IMR-90 (cell line): Measurements from ENCODE around the gene SOX4. TPM values are rescaled to one million over a fixed set of nuclear protein-coding genes. Genes with fewer than 3 reads are reported as not detected.

Experiments used
- ATAC-seq: fragments of 200-7000 bp; cut with Tn5 transposase; 2 replicates; pipeline ENCODE4 v1.9.1; 2020; ENCODE audit warnings: low read depth, mild to moderate bottlenecking, moderate library complexity
- BruUV-seq: library from RNA; stranded (reverse); fragments of 400-500 nt; replicated peaks from 2 replicates; lab custom pipeline; 2021; lab: Mats Ljungman, UMichigan
- CTCF ChIA-PET: fragments of 300-600 bp; formaldehyde crosslinking; extraction: SDS; loops from one replicate; lab custom pipeline; 2021; ENCODE audit warnings: antibody characterized with exemption; lab: Yijun Ruan, JAX
- POLR2A ChIA-PET: fragments of 300-600 bp; sonication (Branson Sonifier 250); formaldehyde crosslinking; loops from one replicate; lab custom pipeline; 2022; ENCODE audit warnings: antibody characterized with exemption; ENCODE audit not compliant: unreplicated experiment; lab: Charles Lee
- DNase-seq: peaks from one replicate; pipeline ENCODE4 v3.0.0; 2013
- H2AFZ ChIP-seq: replicated peaks from 2 replicates; pipeline ENCODE3; 2013; ENCODE audit warnings: low read length, mild to moderate bottlenecking; ENCODE audit not compliant: poor library complexity
- H2AK5ac ChIP-seq: 2 replicates; pipeline ENCODE4 v1.6.1; 2013; ENCODE audit warnings: low read depth, low read length, inconsistent platforms
- H2AK9ac ChIP-seq: replicated peaks from 2 replicates; pipeline ENCODE3; 2013; ENCODE audit warnings: mild to moderate bottlenecking, low read depth, low read length, moderate library complexity; ENCODE audit not compliant: poor library complexity
- H2BK120ac ChIP-seq: 2 replicates; pipeline ENCODE4 v1.6.1; 2013; ENCODE audit warnings: low read depth, low read length, inconsistent platforms
- H2BK15ac ChIP-seq: 3 replicates; pipeline ENCODE4 v1.6.1; 2013; ENCODE audit warnings: low read depth, low read length, inconsistent platforms
- H2BK20ac ChIP-seq: 2 replicates; pipeline ENCODE4 v1.6.1; 2013; ENCODE audit warnings: low read depth, mild to moderate bottlenecking, inconsistent platforms, low read length, moderate library complexity
- H2BK5ac ChIP-seq: 2 replicates; pipeline ENCODE4 v1.6.1; 2013; ENCODE audit warnings: mild to moderate bottlenecking, low read depth, low read length, inconsistent platforms; ENCODE audit not compliant: poor library complexity, severe bottlenecking
- H3K14ac ChIP-seq: replicated peaks from 2 replicates; pipeline ENCODE4 v1.6.1; 2013; ENCODE audit warnings: low read depth, low read length, inconsistent platforms
- H3K18ac ChIP-seq: 2 replicates; pipeline ENCODE4 v1.6.1; 2013; ENCODE audit warnings: low read depth, low read length, control low read depth
- H3K23ac ChIP-seq: 2 replicates; pipeline ENCODE4 v1.6.1; 2013; ENCODE audit warnings: low read depth, low read length, inconsistent platforms
- H3K27ac ChIP-seq: 2 replicates; pipeline ENCODE4 v1.5.1; 2013; ENCODE audit warnings: mild to moderate bottlenecking, control low read depth, low read length; ENCODE audit not compliant: insufficient read depth
- H3K27me3 ChIP-seq: 2 replicates; pipeline ENCODE4 v1.6.1; 2013; ENCODE audit warnings: low read length; ENCODE audit not compliant: control insufficient read depth, insufficient read depth
- H3K36me3 ChIP-seq: 2 replicates; pipeline ENCODE4 v1.6.1; 2013; ENCODE audit warnings: low read length, mixed read lengths; ENCODE audit not compliant: control insufficient read depth, insufficient read depth
- H3K4ac ChIP-seq: 2 replicates; pipeline ENCODE4 v1.6.1; 2013; ENCODE audit warnings: low read depth, low read length, inconsistent platforms
- H3K4me1 ChIP-seq: 2 replicates; pipeline ENCODE4 v1.6.1; 2013; ENCODE audit warnings: low read length, mixed read lengths; ENCODE audit not compliant: control insufficient read depth, insufficient read depth
- H3K4me2 ChIP-seq: 2 replicates; pipeline ENCODE4 v1.6.1; 2013; ENCODE audit warnings: low read depth, mild to moderate bottlenecking, control low read depth, low read length, moderate library complexity
- H3K4me3 ChIP-seq: 2 replicates; pipeline ENCODE4 v1.5.1; 2013; ENCODE audit warnings: low read depth, mild to moderate bottlenecking, control low read depth, low read length, moderate library complexity; ENCODE audit not compliant: insufficient read depth
- H3K56ac ChIP-seq: 2 replicates; pipeline ENCODE4 v1.6.1; 2013; ENCODE audit warnings: low read length, inconsistent platforms; ENCODE audit not compliant: insufficient read depth; ENCODE audit errors: extremely low read depth
- H3K79me1 ChIP-seq, 2 experiments: 2 replicates each; pipeline ENCODE4 v1.6.1; 2013; ENCODE audit warnings: low read length in 2 of 2, inconsistent platforms in 1 of 2, low read depth in 1 of 2
- H3K9ac ChIP-seq: 2 replicates; pipeline ENCODE4 v1.6.1; 2013; ENCODE audit warnings: low read depth, low read length, control low read depth
- H3K9me1 ChIP-seq: 2 replicates; pipeline ENCODE4 v1.6.1; 2013; ENCODE audit warnings: low read length, inconsistent platforms; ENCODE audit not compliant: insufficient read depth
- H3K9me3 ChIP-seq: 2 replicates; pipeline ENCODE4 v1.6.1; 2013; ENCODE audit warnings: low read length; ENCODE audit not compliant: control insufficient read depth, insufficient read depth
- H4K20me1 ChIP-seq: 2 replicates; pipeline ENCODE4 v1.6.1; 2013; ENCODE audit warnings: low read length, inconsistent platforms; ENCODE audit not compliant: insufficient read depth
- H4K5ac ChIP-seq: 2 replicates; pipeline ENCODE4 v1.6.1; 2013; ENCODE audit warnings: mild to moderate bottlenecking, low read depth, low read length, control low read depth
- H4K8ac ChIP-seq, 2 experiments: 2 replicates each; pipeline ENCODE4 v1.6.1; 2013; ENCODE audit warnings: low read depth in 2 of 2, low read length in 2 of 2, control low read depth in 1 of 2, inconsistent platforms in 1 of 2
- H4K91ac ChIP-seq: 2 replicates; pipeline ENCODE4 v1.6.1; 2013; ENCODE audit warnings: low read depth, low read length, inconsistent platforms; ENCODE audit not compliant: insufficient read depth
- CHD1 ChIP-seq: IDR thresholded peaks from 2 replicates; pipeline ENCODE4 v1.6.1; 2012; ENCODE audit warnings: low read depth, low read length, improper control_type of control experiment
- CTCF ChIP-seq: conservative IDR thresholded peaks from 2 replicates; pipeline ENCODE4 v1.5.1; 2012; ENCODE audit warnings: mild to moderate bottlenecking, low read depth, low read length, improper control_type of control experiment
- FOS ChIP-seq: fragments of 150-350 bp; IDR thresholded peaks from 2 replicates; pipeline ENCODE4 v1.6.1; 2016; ENCODE audit warnings: low read depth, low read length
- MAZ ChIP-seq: IDR thresholded peaks from 2 replicates; pipeline ENCODE4 v1.6.1; 2012; ENCODE audit warnings: low read depth, mild to moderate bottlenecking, low read length, improper control_type of control experiment, moderate library complexity, borderline replicate concordance
- POLR2A ChIP-seq: IDR thresholded peaks from 2 replicates; pipeline ENCODE4 v1.6.1; 2012; ENCODE audit warnings: mild to moderate bottlenecking, low read depth, low read length
- RAD21 ChIP-seq: IDR thresholded peaks from 2 replicates; pipeline ENCODE4 v1.6.1; 2012; ENCODE audit warnings: low read length, improper control_type of control experiment
- SMC3 ChIP-seq: fragments of 150-350 bp; IDR thresholded peaks from 2 replicates; pipeline ENCODE4 v1.6.1; 2016; ENCODE audit warnings: low read depth, mild to moderate bottlenecking, antibody characterized with exemption, low read length, moderate library complexity
- USF2 ChIP-seq: fragments of 150-350 bp; IDR thresholded peaks from 2 replicates; pipeline ENCODE4 v1.6.1; 2017; ENCODE audit warnings: mild to moderate bottlenecking, antibody characterized with exemption, low read length, low read depth
- WGBS, 2 experiments: methylation state at CpG; one replicate each; pipeline versions ENCODE4 v1.1.5 to v1.1.7; 2013; ENCODE audit warnings: missing lambda C conversion rate in 2 of 2; ENCODE audit not compliant: insufficient read length in 1 of 2; ENCODE audit errors: extremely low coverage in 2 of 2; 5-methylcytosine and 5-hydroxymethylcytosine counted together
- dilution Hi-C: fragments of 300-500 bp; cut with HindIII; formaldehyde crosslinking; loops from one replicate; pipeline ENCODE4 v1.14.3; 2018; ENCODE audit warnings: low sequenced_read_pairs; ENCODE audit not compliant: unreplicated experiment
- in situ Hi-C: fragments of 300-500 bp; cut with MboI; formaldehyde crosslinking; loops from 3 replicates; pipeline ENCODE4 v1.14.3; 2019; ENCODE audit warnings: low sequenced_read_pairs, inconsistent platforms, mixed read lengths
- intact Hi-C: fragments of 100-400 bp; cut with micrococcal nuclease; formaldehyde crosslinking; loops from 2 replicates; pipeline ENCODE4 v1.10.0; 2022
- polyA plus RNA-seq, 3 experiments: library from polyadenylated mRNA; depleted of rRNA; stranded (reverse); fragments of >200 nt; gene quantifications; 2 replicates each; pipeline ENCODE4 v1.2.3, GENCODE V29; 2012; ENCODE audit warnings: low replicate concordance in 1 of 3
- total RNA-seq: library from RNA; depleted of rRNA; stranded (reverse); fragments of >200 nt; gene quantifications from 2 replicates; pipeline ENCODE4 v1.2.3, GENCODE V29; 2012

The SOX4 gene
- total and polyA plus RNA-seq, 2 of the 4 experiments (the other 2 are of a cell fraction): 4.7 to 4.8 TPM

GRCh38 chr6:21596949-21597682 lies 3.6 kb downstream of the SOX4 start:
- ChIA-PET CTCF (interaction anchor here (1.0 to 1.5 kb wide), 2 partner anchors 172 to 1850 kb away, joined by 3 read pairs; no protein-coding TSS in a partner anchor), POLR2A (interaction anchor here (0.5 to 4.2 kb wide), 3 partner anchors 202 to 551 kb away, joined by 5 to 36 read pairs (median 17); no protein-coding TSS in a partner anchor)
- Histone ChIP-seq H2BK5ac (peak overlapping the region; percentile 79), H2BK15ac (no peak overlapping the region), H4K8ac (peak overlapping the region; percentile 67 to 75; a peak in 3 of 4 replicates), H3K18ac (peak overlapping the region; percentile 94), H3K4me1 (peaks cover 4% of the 10 kb centered on the region), H3K9me3 (no peaks in the 10 kb centered on the region), H3K14ac (no peak overlapping the region), H4K5ac (no peak overlapping the region), H3K4me3 (peak overlapping the region; percentile 85), H2BK120ac (peak overlapping the region; percentile 85), H3K27me3 (no peaks in the 10 kb centered on the region), H3K9ac (peak overlapping the region; percentile 99), H3K36me3 (peaks cover 25% of the 10 kb centered on the region), H3K4ac (peak overlapping the region; percentile 94; the same call in 1 of the 2 replicates), H2AK9ac (no peak overlapping the region), H3K23ac (0 out of 2 replicates have a peak overlapping the region, but pooled peaks have one; percentile 9), H3K4me2 (peak overlapping the region; percentile 81; the same call in 1 of the 2 replicates), H3K27ac (peak overlapping the region; percentile 90), H2BK20ac (no peak overlapping the region), H3K79me1 (peaks cover 9 to 22% of the 10 kb centered on the region in 2 experiments; a peak in 3 of 4 replicates), H3K56ac (peak overlapping the region; percentile 85), H3K9me1 (peaks cover 3% of the 10 kb centered on the region; the same call in 1 of the 2 replicates), H4K20me1 (peaks cover 32% of the 10 kb centered on the region), H2AK5ac (no peak overlapping the region), H2AFZ (no peak overlapping the region), H4K91ac (peak overlapping the region; percentile 90; the same call in 1 of the 2 replicates)
- DNase-seq (peak; percentile 59), ATAC-seq (no peak)
- BruUV-seq: TSS peak; percentile 25
- in situ Hi-C loops (loop anchor here (10.0 kb wide), 1 partner anchor 548 kb away; no protein-coding TSS in a partner anchor), intact Hi-C loops (loop anchor here (1.0 to 10.0 kb wide), 12 partner anchors 70 to 1850 kb away; no protein-coding TSS in a partner anchor), dilution Hi-C loops (no loop called here)
- TF ChIP-seq CHD1: no peak; the same call in 1 of the 2 replicates
- TF ChIP-seq FOS: no peak
- no peak for TF ChIP-seq MAZ
- peak; percentile 51 for TF ChIP-seq CTCF
- TF ChIP-seq USF2: no peak
- no peak for TF ChIP-seq POLR2A
- TF ChIP-seq SMC3: peak; percentile 36; the same call in 1 of the 2 replicates
- TF ChIP-seq RAD21: peak; percentile 44
- no CpG with 5 or more reads among the region's 14 CpGs for WGBS, 2 experiments
